ENCODE data around the gene GTF3A.

GRCh38 chr13:27474751-27475268, 50.4 kb downstream of the GTF3A start:
- TF ChIP-seq TEAD4 (IDR thresholded peaks at IDR 0.05): no peak
- no peak for TF ChIP-seq EP300 (IDR thresholded peaks at IDR 0.05; ENCODE audit: borderline replicate concordance)
- TF ChIP-seq MAX (IDR thresholded peaks at IDR 0.05): no peak
- no peak for TF ChIP-seq YY1 (IDR thresholded peaks at IDR 0.05; ENCODE audit: low read depth)
- no peak for TF ChIP-seq CEBPB (IDR thresholded peaks at IDR 0.05)
- TF ChIP-seq NFIC (IDR thresholded peaks at IDR 0.05): no peak
- TF ChIP-seq RAD21 (IDR thresholded peaks at IDR 0.05; ENCODE audit: low read depth): no peak

All from Ishikawa (cell line).